ENCODE results near the gene SCN5A.

- TF ChIP-seq POLR2AphosphoS5 (IDR thresholded peaks at IDR 0.05): no peak
- no peak for TF ChIP-seq CTCF (IDR thresholded peaks at IDR 0.05)
- no peak for TF ChIP-seq POLR2A (IDR thresholded peaks at IDR 0.05)
- no peak for TF ChIP-seq EP300 (IDR thresholded peaks at IDR 0.05)
These were observed 83.9 kb downstream of the SCN5A start for GRCh38 chr3:38565339-38566214.
